Measurements from ENCODE around the gene RAB3D.
"Not testable (repeated sequence)": the region's sequence is repeated elsewhere in the genome, so short reads cannot be mapped to it uniquely, and the experiment has no call there.

The RAB3D gene

GRCh38 chr19:11347546-11348039 is 8.1 kb upstream of the RAB3D start:
- no peak overlapping the region for H3K4me3 ChIP-seq (ENCODE audit: low read length)
- peaks cover 19% of the 10 kb centered on the region for H3K4me1 ChIP-seq (ENCODE audit: control insufficient read depth, insufficient read depth, low read length)

DNA sequence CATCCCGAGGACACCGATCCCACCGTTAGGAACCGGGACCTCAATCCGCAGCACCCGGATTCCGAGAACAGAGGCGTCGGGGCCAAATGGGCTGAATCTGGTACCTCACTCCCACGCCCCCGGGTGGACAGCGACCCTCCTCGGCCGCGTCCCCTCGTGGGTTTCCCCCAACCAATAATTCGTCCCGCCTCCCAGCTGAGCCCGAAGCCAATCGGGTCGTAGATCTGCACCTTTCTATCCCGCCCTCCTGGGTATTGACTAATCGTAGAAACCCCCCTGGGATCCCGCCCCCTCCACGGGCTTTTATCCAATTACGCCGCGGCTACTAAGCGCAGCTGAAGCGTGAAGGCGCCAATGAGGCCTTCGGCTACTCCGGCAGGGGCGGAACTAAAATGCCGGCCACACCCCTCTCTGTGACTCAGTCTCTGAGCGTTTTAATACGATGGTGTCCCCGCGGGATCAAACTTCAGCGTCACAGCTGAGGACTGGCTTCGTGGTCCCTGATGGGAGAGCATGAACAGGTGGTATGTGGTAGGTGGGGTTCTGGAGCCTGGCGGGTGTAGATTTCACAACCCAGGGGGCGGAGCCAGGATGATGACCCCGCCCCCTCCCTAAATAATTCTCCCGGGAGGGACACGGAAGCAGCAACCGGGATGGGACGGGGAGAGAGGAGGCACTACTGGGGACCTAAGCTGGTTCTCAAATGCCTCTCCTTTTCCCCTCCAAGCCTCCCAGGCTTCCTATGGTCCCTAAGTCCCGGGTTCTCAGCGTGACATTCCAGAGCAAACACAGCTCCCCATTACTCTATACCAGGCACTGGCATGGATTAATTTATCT is 6.9 kb upstream of the RAB3D start, which contains the start of the genes CCDC159 and TMEM205:
Gene CCDC159, plus strand, starts transcription at position 416 of the 837 bp plus-strand sequence. Its CDS starts 88 bp downstream, at position 504.
Gene TMEM205, minus strand, starts transcription at position 165 of the 837 bp plus-strand sequence. CDS start 649 bp downstream, outside the sequence.
- H3K4me1 ChIP-seq (ENCODE audit: control insufficient read depth, insufficient read depth, low read length): peaks cover 19% of the 10 kb centered on the region
- H3K4me2 ChIP-seq (ENCODE audit: low read length): peak within 1 kb of the TSS; percentile 84
- H3K27me3 ChIP-seq (ENCODE audit: control insufficient read depth, insufficient read depth, low read length): no peaks in the 10 kb centered on the region
- H3K4me3 ChIP-seq (ENCODE audit: low read length): peak within 1 kb of the TSS; percentile 78
- H3K9ac ChIP-seq (ENCODE audit: low read depth, low read length): peak within 1 kb of the TSS; percentile 81
- peaks cover 7% of the 10 kb centered on the region for H3K9me3 ChIP-seq (replicated peaks; ENCODE audit: low read length)
- H3K36me3 ChIP-seq (ENCODE audit: insufficient read depth, low read length): no peaks in the 10 kb centered on the region

More at GRCh38 chr19:11347546-11348039, 8.1 kb upstream of the RAB3D start:
- Histone ChIP-seq H3K27me3 (ENCODE audit: control insufficient read depth, insufficient read depth, low read length) (no peaks in the 10 kb centered on the region), H3K4me2 (ENCODE audit: low read length) (no peak overlapping the region), H3K36me3 (ENCODE audit: insufficient read depth, low read length) (no peaks in the 10 kb centered on the region), H3K9ac (ENCODE audit: low read depth, low read length) (no peak overlapping the region), H3K9me3 (replicated peaks; ENCODE audit: low read length) (peaks cover 7% of the 10 kb centered on the region)

DNA sequence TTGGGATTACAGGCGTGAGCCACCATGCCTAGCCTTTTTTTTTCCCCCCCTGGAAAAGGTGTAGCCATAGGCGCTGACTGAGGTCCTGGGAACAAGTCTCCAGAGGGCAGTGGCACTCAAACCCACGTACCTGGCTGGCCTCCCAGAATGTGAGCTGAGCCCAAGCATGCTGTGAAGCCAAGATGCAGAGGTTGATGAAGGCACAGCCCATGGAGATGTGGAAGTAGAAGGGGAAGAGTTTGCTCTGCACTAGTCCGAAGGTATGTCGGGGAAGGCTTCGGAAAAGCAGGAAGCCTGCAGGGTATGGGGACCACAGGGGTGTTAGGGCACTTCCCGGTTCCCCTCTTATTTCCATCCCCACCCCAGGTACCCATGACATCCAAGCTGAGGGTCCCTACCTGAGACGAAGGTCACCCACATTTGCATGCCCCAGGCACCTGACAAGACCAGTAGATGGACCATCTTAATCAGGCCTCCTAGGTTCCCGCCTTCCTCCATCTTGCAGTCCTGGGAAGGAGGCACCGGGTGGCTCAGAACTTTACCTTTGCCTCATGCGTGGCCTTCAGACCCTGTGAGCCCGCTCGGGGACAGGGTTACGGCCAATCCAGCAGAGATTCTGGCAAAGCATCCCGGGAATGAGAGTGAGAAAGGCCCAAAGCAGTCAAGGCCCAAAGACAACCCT is 5.8 kb upstream of the RAB3D start:
- Histone ChIP-seq H3K4me3 (ENCODE audit: low read length) (peak overlapping the region; percentile 78), H3K9me3 (replicated peaks; ENCODE audit: low read length) (peaks cover 7% of the 10 kb centered on the region), H3K9ac (ENCODE audit: low read depth, low read length) (peak overlapping the region; percentile 81), H3K4me2 (ENCODE audit: low read length) (peak overlapping the region; percentile 84), H3K36me3 (ENCODE audit: insufficient read depth, low read length) (no peaks in the 10 kb centered on the region), H3K27me3 (ENCODE audit: control insufficient read depth, insufficient read depth, low read length) (no peaks in the 10 kb centered on the region), H3K4me1 (ENCODE audit: control insufficient read depth, insufficient read depth, low read length) (peaks cover 19% of the 10 kb centered on the region)

- H3K4me2 ChIP-seq (ENCODE audit: low read length): no peak overlapping the region
- H3K4me1 ChIP-seq (ENCODE audit: control insufficient read depth, insufficient read depth, low read length): peaks cover 34% of the 10 kb centered on the region
- H3K27me3 ChIP-seq (ENCODE audit: control insufficient read depth, insufficient read depth, low read length): peaks cover 6% of the 10 kb centered on the region
- no peak overlapping the region for H3K4me3 ChIP-seq (ENCODE audit: low read length)
- H3K9ac ChIP-seq (ENCODE audit: low read depth, low read length): no peak overlapping the region
- H3K36me3 ChIP-seq (ENCODE audit: insufficient read depth, low read length): no peaks in the 10 kb centered on the region
- H3K9me3 ChIP-seq (replicated peaks; ENCODE audit: low read length): no peaks in the 10 kb centered on the region
These were observed 3.0 kb upstream of the RAB3D start for GRCh38 chr19:11342429-11342828.

DNA sequence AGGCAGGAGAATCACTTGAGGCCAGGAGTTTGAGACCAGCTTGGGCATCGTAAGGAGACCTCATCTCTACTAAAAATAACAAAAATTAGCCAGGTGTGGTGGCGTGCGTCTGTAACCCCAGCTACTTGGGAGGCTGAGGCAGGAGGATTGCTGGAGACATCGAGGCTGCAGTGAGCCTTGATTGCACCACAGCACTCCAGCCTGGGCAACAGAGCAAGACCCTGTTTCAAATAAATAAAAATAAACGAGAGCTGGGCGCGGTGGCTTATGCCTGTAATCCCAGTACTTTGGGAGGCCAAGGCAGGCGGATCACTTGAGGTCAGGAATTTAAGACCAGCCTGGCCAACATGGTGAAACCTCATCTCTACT is 626 bp upstream of the RAB3D start:
- not testable (repeated sequence) for H3K9me3 ChIP-seq (replicated peaks; ENCODE audit: low read length); H3K27me3 ChIP-seq (ENCODE audit: control insufficient read depth, insufficient read depth, low read length); H3K9ac ChIP-seq (ENCODE audit: low read depth, low read length); H3K36me3 ChIP-seq (ENCODE audit: insufficient read depth, low read length)
- H3K4me3 ChIP-seq (ENCODE audit: low read length): peak overlapping the region; percentile 59
- H3K4me2 ChIP-seq (ENCODE audit: low read length): peak overlapping the region; percentile 80
- H3K4me1 ChIP-seq (ENCODE audit: control insufficient read depth, insufficient read depth, low read length): peaks cover 19% of the 10 kb centered on the region

- Histone ChIP-seq H3K9ac (ENCODE audit: low read depth, low read length) (no peak overlapping the region), H3K4me3 (ENCODE audit: low read length) (peak overlapping the region; percentile 59), H3K4me1 (ENCODE audit: control insufficient read depth, insufficient read depth, low read length) (peaks cover 15% of the 10 kb centered on the region), H3K9me3 (replicated peaks; ENCODE audit: low read length) (no peaks in the 10 kb centered on the region), H3K36me3 (ENCODE audit: insufficient read depth, low read length) (no peaks in the 10 kb centered on the region), H3K27me3 (ENCODE audit: control insufficient read depth, insufficient read depth, low read length) (peaks cover 6% of the 10 kb centered on the region), H3K4me2 (ENCODE audit: low read length) (peak overlapping the region; percentile 80)
These were observed 746 bp downstream of the RAB3D start for GRCh38 chr19:11338569-11339253.

GRCh38 chr19:11338121-11338520 is 1.3 kb downstream of the RAB3D start:
- no peaks in the 10 kb centered on the region for H3K36me3 ChIP-seq (ENCODE audit: insufficient read depth, low read length)
- H3K4me1 ChIP-seq (ENCODE audit: control insufficient read depth, insufficient read depth, low read length): peaks cover 15% of the 10 kb centered on the region
- no peak overlapping the region for H3K4me3 ChIP-seq (ENCODE audit: low read length)

GRCh38 chr19:11337080-11337479 is 2.4 kb downstream of the RAB3D start:
- H3K4me2 ChIP-seq (ENCODE audit: low read length): no peak overlapping the region
- H3K9ac ChIP-seq (ENCODE audit: low read depth, low read length): no peak overlapping the region
- no peak overlapping the region for H3K4me3 ChIP-seq (ENCODE audit: low read length)
- H3K36me3 ChIP-seq (ENCODE audit: insufficient read depth, low read length): no peaks in the 10 kb centered on the region
- H3K27me3 ChIP-seq (ENCODE audit: control insufficient read depth, insufficient read depth, low read length): peaks cover 6% of the 10 kb centered on the region
- no peaks in the 10 kb centered on the region for H3K9me3 ChIP-seq (replicated peaks; ENCODE audit: low read length)
- peaks cover 15% of the 10 kb centered on the region for H3K4me1 ChIP-seq (ENCODE audit: control insufficient read depth, insufficient read depth, low read length)

More at GRCh38 chr19:11338121-11338520, 1.3 kb downstream of the RAB3D start:
- H3K9ac ChIP-seq (ENCODE audit: low read depth, low read length): no peak overlapping the region
- H3K27me3 ChIP-seq (ENCODE audit: control insufficient read depth, insufficient read depth, low read length): peaks cover 6% of the 10 kb centered on the region
- H3K9me3 ChIP-seq (replicated peaks; ENCODE audit: low read length): no peaks in the 10 kb centered on the region
- H3K4me2 ChIP-seq (ENCODE audit: low read length): no peak overlapping the region

DNA sequence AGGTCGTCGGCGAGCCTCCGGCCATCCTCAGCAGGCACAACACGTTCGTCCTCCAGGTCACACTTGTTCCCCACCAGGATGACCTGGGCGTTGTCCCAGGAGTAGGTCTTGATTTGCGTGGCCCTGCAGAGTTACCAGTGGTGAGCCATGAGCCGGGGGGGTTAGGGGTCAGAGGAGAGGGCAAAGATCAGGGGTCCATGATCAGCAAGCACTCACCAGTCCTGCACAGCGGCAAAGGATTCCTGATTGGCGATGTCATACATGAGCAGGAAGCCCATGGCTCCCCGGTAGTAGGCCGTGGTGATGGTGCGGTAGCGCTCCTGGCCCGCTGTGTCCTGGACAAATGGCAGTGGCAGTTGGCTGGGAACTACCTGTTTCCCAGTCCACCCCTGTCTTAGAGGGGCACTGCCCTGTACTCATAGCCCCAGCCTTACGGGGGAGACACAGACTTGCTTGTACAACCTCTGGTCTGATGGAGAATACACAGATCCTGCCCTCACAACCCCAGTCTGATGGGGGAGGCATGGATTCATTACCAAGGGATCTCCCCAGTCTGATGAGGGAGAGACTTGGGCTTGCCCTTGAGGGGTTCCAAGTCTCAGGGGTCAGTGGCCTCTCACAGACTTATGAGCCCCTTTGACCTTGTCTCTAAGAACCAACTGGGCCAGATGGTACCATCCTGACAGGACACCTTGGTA is 3.9 kb downstream of the RAB3D start:
- H3K27me3 ChIP-seq (ENCODE audit: control insufficient read depth, insufficient read depth, low read length): peaks cover 6% of the 10 kb centered on the region
- no peaks in the 10 kb centered on the region for H3K36me3 ChIP-seq (ENCODE audit: insufficient read depth, low read length)
- no peak overlapping the region for H3K4me3 ChIP-seq (ENCODE audit: low read length)
- H3K4me2 ChIP-seq (ENCODE audit: low read length): no peak overlapping the region
- no peaks in the 10 kb centered on the region for H3K9me3 ChIP-seq (replicated peaks; ENCODE audit: low read length)
- H3K4me1 ChIP-seq (ENCODE audit: control insufficient read depth, insufficient read depth, low read length): peaks cover 15% of the 10 kb centered on the region
- no peak overlapping the region for H3K9ac ChIP-seq (ENCODE audit: low read depth, low read length)

- not testable (repeated sequence) for H3K4me3 ChIP-seq (ENCODE audit: low read length); H3K4me1 ChIP-seq (ENCODE audit: control insufficient read depth, insufficient read depth, low read length); H3K36me3 ChIP-seq (ENCODE audit: insufficient read depth, low read length); H3K27me3 ChIP-seq (ENCODE audit: control insufficient read depth, insufficient read depth, low read length); H3K9me3 ChIP-seq (replicated peaks; ENCODE audit: low read length); H3K4me2 ChIP-seq (ENCODE audit: low read length); H3K9ac ChIP-seq (ENCODE audit: low read depth, low read length)
These were observed 5.6 kb downstream of the RAB3D start for GRCh38 chr19:11333838-11334237.

GRCh38 chr19:11332822-11333221 is 6.6 kb downstream of the RAB3D start:
- Histone ChIP-seq H3K36me3 (ENCODE audit: insufficient read depth, low read length) (no peaks in the 10 kb centered on the region), H3K4me2 (ENCODE audit: low read length) (no peak overlapping the region), H3K27me3 (ENCODE audit: control insufficient read depth, insufficient read depth, low read length) (no peaks in the 10 kb centered on the region), H3K9ac (ENCODE audit: low read depth, low read length) (no peak overlapping the region), H3K4me3 (ENCODE audit: low read length) (no peak overlapping the region), H3K4me1 (ENCODE audit: control insufficient read depth, insufficient read depth, low read length) (no peaks in the 10 kb centered on the region), H3K9me3 (replicated peaks; ENCODE audit: low read length) (no peaks in the 10 kb centered on the region)

Data from skeletal muscle satellite cell (primary cell).